Astrocyte (in vitro differentiated cells and primary cell): ENCODE results near the gene INPP4B. TPM values are rescaled to one million over a fixed set of nuclear protein-coding genes. Genes with fewer than 3 reads are reported as not detected.

Experiments
- DNase-seq: peaks from one replicate; pipeline ENCODE4 v3.0.0-alpha.2; 2010; ENCODE audit warnings: low read depth
- FAIRE-seq: peaks from 2 replicates; lab custom pipeline; 2011; peaks lifted over from hg19 to GRCh38; lab: Jason Lieb, UNC
- H2AFZ ChIP-seq: 2 replicates; pipeline ENCODE4 v1.6.0; 2012; ENCODE audit warnings: low read depth, low read length, inconsistent platforms
- H3K27ac ChIP-seq: 2 replicates; pipeline ENCODE4 v1.5.1; 2011; ENCODE audit warnings: low read depth, low read length, inconsistent platforms
- H3K27me3 ChIP-seq: 2 replicates; pipeline ENCODE4 v1.6.0; 2011; ENCODE audit warnings: low read length, inconsistent platforms; ENCODE audit not compliant: insufficient read depth
- H3K36me3 ChIP-seq: 2 replicates; pipeline ENCODE4 v1.5.1; 2011; ENCODE audit warnings: low read length, inconsistent platforms; ENCODE audit not compliant: insufficient read depth
- H3K4me1 ChIP-seq: 2 replicates; pipeline ENCODE4 v1.5.1; 2011; ENCODE audit warnings: low read length, inconsistent platforms; ENCODE audit not compliant: insufficient read depth
- H3K4me2 ChIP-seq: 2 replicates; pipeline ENCODE4 v1.6.0; 2012; ENCODE audit warnings: low read length, inconsistent platforms
- H3K4me3 ChIP-seq: 2 replicates; pipeline ENCODE4 v1.5.1; 2011; ENCODE audit warnings: low read depth, mild to moderate bottlenecking, low read length, inconsistent platforms; ENCODE audit not compliant: insufficient read depth
- H3K79me2 ChIP-seq: 2 replicates; pipeline ENCODE4 v1.6.0; 2012; ENCODE audit warnings: mild to moderate bottlenecking, low read length, inconsistent platforms; ENCODE audit not compliant: insufficient read depth
- H3K9ac ChIP-seq: 2 replicates; pipeline ENCODE4 v1.6.0; 2012; ENCODE audit warnings: mild to moderate bottlenecking, low read length, inconsistent platforms
- H3K9me3 ChIP-seq: 2 replicates; pipeline ENCODE4 v1.5.1; 2012; ENCODE audit warnings: low read depth, mild to moderate bottlenecking, low read length, inconsistent platforms; ENCODE audit not compliant: insufficient read depth
- H4K20me1 ChIP-seq: 2 replicates; pipeline ENCODE4 v1.6.0; 2012; ENCODE audit warnings: low read length, inconsistent platforms; ENCODE audit not compliant: insufficient read depth
- H3K27ac Mint-ChIP-seq: one replicate; pipeline ENCODE4 v1.8.0; 2021; ENCODE audit warnings: mild to moderate bottlenecking, mixed read lengths; ENCODE audit not compliant: unreplicated experiment
- H3K27me3 Mint-ChIP-seq: one replicate; pipeline ENCODE4 v1.8.0; 2021; ENCODE audit warnings: low read depth, mixed read lengths; ENCODE audit not compliant: unreplicated experiment
- H3K36me3 Mint-ChIP-seq: one replicate; pipeline ENCODE4 v1.8.0; 2021; ENCODE audit warnings: low read depth, mixed read lengths; ENCODE audit not compliant: unreplicated experiment
- H3K4me1 Mint-ChIP-seq: one replicate; pipeline ENCODE4 v1.8.0; 2021; ENCODE audit warnings: low read depth, mixed read lengths; ENCODE audit not compliant: unreplicated experiment
- H3K4me3 Mint-ChIP-seq: one replicate; pipeline ENCODE4 v1.8.0; 2021; ENCODE audit warnings: mild to moderate bottlenecking, moderate library complexity, mixed read lengths; ENCODE audit not compliant: unreplicated experiment
- H3K9me3 Mint-ChIP-seq: one replicate; pipeline ENCODE4 v1.8.0; 2021; ENCODE audit warnings: mild to moderate bottlenecking, mixed read lengths; ENCODE audit not compliant: unreplicated experiment
- CTCF ChIP-seq: IDR thresholded peaks from 2 replicates; pipeline ENCODE4 v1.5.1; 2011; ENCODE audit warnings: low read depth, mild to moderate bottlenecking, inconsistent platforms, low read length, moderate library complexity; ENCODE audit not compliant: insufficient read depth
- EZH2 ChIP-seq: IDR thresholded peaks from 2 replicates; pipeline ENCODE4 v1.6.1; 2012; ENCODE audit warnings: mild to moderate bottlenecking, low read length, inconsistent platforms; ENCODE audit not compliant: insufficient read depth
- total RNA-seq: library from RNA; stranded (reverse); gene quantifications from 2 replicates; pipeline ENCODE4 v1.2.1, GENCODE V29; 2021

INPP4B gene
- total RNA-seq, 1 donor from 2014 or later: 2.8 TPM

GRCh38 chr4:142566777-142567176 lies 279.3 kb downstream of the INPP4B start:
- H3K9me3 Mint-ChIP-seq: peaks cover 1% of the 10 kb centered on the region
- Histone ChIP-seq H3K9me3 (no peaks in the 10 kb centered on the region), H3K36me3 (no peaks in the 10 kb centered on the region), H4K20me1 (no peaks in the 10 kb centered on the region), H3K27me3 (no peaks in the 10 kb centered on the region), H3K4me2 (no peak overlapping the region), H3K4me3 (no peak overlapping the region), H3K9ac (no peak overlapping the region), H2AFZ (no peak overlapping the region), H3K79me2 (no peaks in the 10 kb centered on the region), H3K4me1 (peaks cover 8% of the 10 kb centered on the region), H3K27ac (no peak overlapping the region)
- no peaks in the 10 kb centered on the region for H3K27me3 Mint-ChIP-seq
- peaks cover 20% of the 10 kb centered on the region for H3K4me1 Mint-ChIP-seq
- no peak overlapping the region for H3K4me3 Mint-ChIP-seq
- no peak for FAIRE-seq
- TF ChIP-seq CTCF (no peak), EZH2 (no peak)
- H3K36me3 Mint-ChIP-seq: no peaks in the 10 kb centered on the region
- H3K27ac Mint-ChIP-seq: no peak overlapping the region
- no peak for DNase-seq

- H3K4me1 Mint-ChIP-seq: peaks cover 20% of the 10 kb centered on the region
- Histone ChIP-seq H2AFZ (no peak overlapping the region), H4K20me1 (no peaks in the 10 kb centered on the region), H3K9ac (no peak overlapping the region), H3K4me2 (no peak overlapping the region), H3K79me2 (no peaks in the 10 kb centered on the region), H3K4me1 (peaks cover 8% of the 10 kb centered on the region), H3K9me3 (no peaks in the 10 kb centered on the region), H3K27ac (no peak overlapping the region), H3K27me3 (no peaks in the 10 kb centered on the region), H3K4me3 (no peak overlapping the region), H3K36me3 (no peaks in the 10 kb centered on the region)
- no peak overlapping the region for H3K27ac Mint-ChIP-seq
- H3K4me3 Mint-ChIP-seq: no peak overlapping the region
- H3K36me3 Mint-ChIP-seq: no peaks in the 10 kb centered on the region
- no peak for TF ChIP-seq EZH2
- no peak for TF ChIP-seq CTCF
- DNase-seq: no peak
- peaks cover 1% of the 10 kb centered on the region for H3K9me3 Mint-ChIP-seq
- H3K27me3 Mint-ChIP-seq: no peaks in the 10 kb centered on the region
- FAIRE-seq: no peak
Measured at GRCh38 chr4:142566243-142566642, 279.9 kb downstream of the INPP4B start.

GRCh38 chr4:142565771-142566170 lies 280.3 kb downstream of the INPP4B start:
- H3K27me3 Mint-ChIP-seq: no peaks in the 10 kb centered on the region
- Histone ChIP-seq H3K4me3 (no peak overlapping the region), H3K4me1 (peaks cover 8% of the 10 kb centered on the region), H3K27me3 (no peaks in the 10 kb centered on the region), H2AFZ (no peak overlapping the region), H3K9ac (no peak overlapping the region), H3K79me2 (no peaks in the 10 kb centered on the region), H4K20me1 (no peaks in the 10 kb centered on the region), H3K4me2 (no peak overlapping the region), H3K27ac (no peak overlapping the region), H3K9me3 (no peaks in the 10 kb centered on the region), H3K36me3 (no peaks in the 10 kb centered on the region)
- no peak for TF ChIP-seq CTCF
- H3K27ac Mint-ChIP-seq: no peak overlapping the region
- peaks cover 1% of the 10 kb centered on the region for H3K9me3 Mint-ChIP-seq
- no peak overlapping the region for H3K4me3 Mint-ChIP-seq
- DNase-seq (no peak), FAIRE-seq (no peak)
- no peaks in the 10 kb centered on the region for H3K36me3 Mint-ChIP-seq
- H3K4me1 Mint-ChIP-seq: peaks cover 20% of the 10 kb centered on the region
